B cell (primary cell): ENCODE results near the gene DPYD. TPM values are rescaled to one million over a fixed set of nuclear protein-coding genes. Genes with fewer than 3 reads are reported as not detected.

Source experiments
- ATAC-seq: fragments of 200-7000 bp; cut with Tn5 transposase; one replicate; pipeline ENCODE4 v1.10.0; 2021; ENCODE audit warnings: low read depth, mild to moderate bottlenecking, moderate number of reproducible peaks, moderate library complexity
- CTCF ChIA-PET: fragments of 350-600 bp; sonication (Branson Sonifier 250); formaldehyde crosslinking; loops from one replicate; lab custom pipeline; 2021; ENCODE audit warnings: antibody characterized with exemption, inconsistent platforms; lab: Charles Lee
- POLR2A ChIA-PET: fragments of 350-600 bp; sonication (Branson Sonifier 250); formaldehyde crosslinking; loops from one replicate; lab custom pipeline; 2021; ENCODE audit warnings: antibody characterized with exemption; lab: Charles Lee
- DNase-seq: peaks from one replicate; pipeline ENCODE4 v3.0.0; 2013
- H2AFZ ChIP-seq: 2 replicates; pipeline ENCODE4 v1.6.1; 2012; ENCODE audit warnings: mild to moderate bottlenecking, low read depth, low read length; ENCODE audit not compliant: insufficient read depth, poor library complexity, severe bottlenecking
- H3K27ac ChIP-seq, 2 donors: 1 replicate in 1 of 2; 2 replicates in 1 of 2; pipeline ENCODE4 v1.5.1; 2012 to 2013; ENCODE audit warnings: low read length in 2 of 2, mild to moderate bottlenecking in 2 of 2, moderate library complexity in 1 of 2
- H3K27me3 ChIP-seq, 4 experiments: fragments of 200-600 bp in 1 of 4; sonication (generic) in 1 of 4; replicated peaks in 1 of 4; 1 replicate in 2 of 4; 2 replicates in 2 of 4; pipeline versions ENCODE4 v1.6.1 to v1.7.0; 2013 to 2016; ENCODE audit warnings: low read length in 3 of 4, mild to moderate bottlenecking in 2 of 4, mixed read lengths in 1 of 4, moderate library complexity in 1 of 4; ENCODE audit not compliant: insufficient read depth in 4 of 4, control insufficient read depth in 3 of 4; ENCODE audit errors: control extremely low read depth in 1 of 4
- H3K36me3 ChIP-seq, 2 experiments: replicated peaks in 1 of 2; 1 replicate in 1 of 2; 2 replicates in 1 of 2; pipeline versions ENCODE4 v1.6.1 to v1.7.1; 2013; ENCODE audit warnings: low read length in 1 of 2; ENCODE audit not compliant: insufficient read depth in 2 of 2, control insufficient read depth in 1 of 2; ENCODE audit errors: control extremely low read depth in 1 of 2, extremely low read depth in 1 of 2
- H3K4me1 ChIP-seq, 2 donors: fragments of 200-600 bp in 1 of 2; sonication (generic) in 1 of 2; 1 replicate in 1 of 2; 2 replicates in 1 of 2; pipeline versions ENCODE4 v1.5.1 to v1.6.1; 2013 to 2017; ENCODE audit warnings: low read length in 2 of 2; ENCODE audit not compliant: control insufficient read depth in 2 of 2, insufficient read depth in 2 of 2
- H3K4me2 ChIP-seq: replicated peaks from 2 replicates; pipeline ENCODE3; 2012; ENCODE audit warnings: mild to moderate bottlenecking, low read depth, low read length; ENCODE audit not compliant: poor library complexity, severe bottlenecking
- H3K4me3 ChIP-seq, 5 experiments: fragments of 200-600 bp in 1 of 5; sonication (generic) in 1 of 5; 1 replicate in 3 of 5; 2 replicates in 2 of 5; pipeline versions ENCODE4 v1.5.1 to v1.7.0; 2011 to 2016; ENCODE audit warnings: low read length in 4 of 5, mild to moderate bottlenecking in 4 of 5, low read depth in 2 of 5, control low read depth in 1 of 5, moderate library complexity in 1 of 5; ENCODE audit not compliant: insufficient read depth in 1 of 5; ENCODE audit errors: control extremely low read depth in 1 of 5, extremely low read depth in 1 of 5
- H3K79me2 ChIP-seq: fragments of 200-600 bp; sonication (generic); one replicate; pipeline ENCODE4 v1.6.0; 2016; ENCODE audit warnings: low read length; ENCODE audit not compliant: control insufficient read depth, insufficient read depth
- H3K9ac ChIP-seq: fragments of 200-600 bp; sonication (generic); 2 replicates; pipeline ENCODE4 v1.6.1; 2017; ENCODE audit warnings: mild to moderate bottlenecking, low read length, moderate library complexity
- H3K9me3 ChIP-seq, 3 donors: one replicate each; pipeline versions ENCODE4 v1.6.1 to v1.7.1; 2013; ENCODE audit warnings: low read length in 2 of 3; ENCODE audit not compliant: control insufficient read depth in 2 of 3, insufficient read depth in 1 of 3; ENCODE audit errors: control extremely low read depth in 1 of 3
- H4K20me1 ChIP-seq: 2 replicates; pipeline ENCODE4 v1.6.0; 2012; ENCODE audit warnings: mild to moderate bottlenecking, low read length; ENCODE audit not compliant: insufficient read depth, control insufficient read depth, poor library complexity, severe bottlenecking
- H3K27ac Mint-ChIP-seq: one replicate; pipeline ENCODE4 v1.8.0; 2021; ENCODE audit warnings: mixed read lengths
- H3K27me3 Mint-ChIP-seq: one replicate; pipeline ENCODE4 v1.8.0; 2021; ENCODE audit warnings: mixed read lengths
- H3K4me1 Mint-ChIP-seq: one replicate; pipeline ENCODE4 v1.8.0; 2021; ENCODE audit warnings: mixed read lengths
- H3K4me3 Mint-ChIP-seq: one replicate; pipeline ENCODE4 v1.8.0; 2021; ENCODE audit warnings: mixed read lengths
- H3K9me3 Mint-ChIP-seq: one replicate; pipeline ENCODE4 v1.8.0; 2022; ENCODE audit warnings: mixed read lengths; ENCODE audit not compliant: insufficient read depth
- EZH2 ChIP-seq: IDR thresholded peaks from 2 replicates; pipeline ENCODE4 v1.6.1; 2012; ENCODE audit warnings: borderline replicate concordance, low read depth, mild to moderate bottlenecking, moderate library complexity, low read length; ENCODE audit not compliant: insufficient read depth, poor library complexity, severe bottlenecking
- WGBS: methylation state at CpG from one replicate; pipeline ENCODE4 v1.1.5; 2013; ENCODE audit warnings: missing lambda C conversion rate; ENCODE audit not compliant: insufficient coverage; 5-methylcytosine and 5-hydroxymethylcytosine counted together
- intact Hi-C: fragments of 100-400 bp; cut with micrococcal nuclease; formaldehyde crosslinking; loops from one replicate; pipeline ENCODE4 v1.10.0; 2022
- polyA plus RNA-seq: library from polyadenylated mRNA; depleted of rRNA; stranded (reverse); fragments of >200 nt; gene quantifications from 2 replicates; pipeline ENCODE4 v1.2.3, GENCODE V29; 2012
- total RNA-seq, 2 donors: library from RNA; stranded (reverse); fragments of 120-200 nt in 1 of 2; gene quantifications; 1 replicate in 1 of 2; 2 replicates in 1 of 2; pipeline versions ENCODE4 v1.2.3 to v1.2.4, GENCODE V29; 2013 to 2022
- TF ChIP-seq, protein P1 (sequence below): fragments of 200-600 bp; IDR thresholded peaks from one replicate; pipeline ENCODE4 v1.8.0; 2022; ENCODE audit warnings: antibody characterized with exemption, mild to moderate bottlenecking

Gene DPYD
- total and polyA plus RNA-seq, 2 donors (not counting 1 experiment from before 2014, with no cell fraction given), result 4.2 to 19.0 TPM

DNA sequence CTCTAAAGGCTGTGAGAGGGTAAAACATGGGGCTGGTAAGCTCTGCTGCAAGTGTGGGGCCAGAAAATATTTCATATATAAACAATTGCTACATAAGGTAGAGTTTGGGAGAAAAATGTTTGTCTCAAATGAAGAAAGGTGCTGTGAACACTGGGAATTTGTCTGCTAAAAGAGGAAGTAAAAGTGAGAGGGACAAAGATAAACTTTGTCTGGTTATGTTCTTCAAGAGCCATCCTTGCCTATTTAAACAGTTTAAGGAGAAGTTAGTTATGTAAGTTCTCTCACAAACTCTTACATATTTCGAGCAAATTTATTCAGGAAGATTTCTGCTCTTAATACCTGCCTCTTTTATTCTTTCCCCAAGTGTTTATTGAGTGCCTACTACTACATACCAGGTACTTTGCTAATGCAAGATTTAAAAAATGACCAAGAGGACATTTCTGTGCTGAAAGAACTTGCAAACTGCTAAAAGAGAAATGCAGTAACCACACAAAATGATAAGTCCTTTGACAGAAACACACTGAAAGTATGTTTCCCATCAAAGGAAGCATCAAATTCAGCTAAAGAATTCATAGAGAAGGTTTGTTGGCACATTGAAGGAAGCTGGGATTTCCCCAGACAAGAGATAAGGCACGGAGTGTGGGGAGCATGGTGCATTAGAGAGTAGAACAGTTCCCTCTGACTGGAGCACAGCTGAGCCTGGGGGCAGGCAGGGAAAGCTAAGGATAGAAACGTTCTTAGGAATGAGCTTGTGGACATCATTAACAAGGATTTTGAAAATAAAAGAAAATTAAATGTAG lies 650.1 kb downstream of the DPYD start:
- DNase-seq (no peak), ATAC-seq (no peak)
- Histone ChIP-seq H3K79me2 (no peaks in the 10 kb centered on the region), H3K4me1 (no peaks in the 10 kb centered on the region), H3K27me3 (no peaks in the 10 kb centered on the region), H3K9ac (no peak overlapping the region), H2AFZ (no peak overlapping the region), H3K9me3 (peaks cover 0 to 3% (median 0%) of the 10 kb centered on the region in 3 donors), H4K20me1 (no peaks in the 10 kb centered on the region), H3K4me3 (no peak overlapping the region), H3K36me3 (no peaks in the 10 kb centered on the region), H3K4me2 (no peak overlapping the region), H3K27ac (no peak overlapping the region)
- TF ChIP-seq, protein P1, sequence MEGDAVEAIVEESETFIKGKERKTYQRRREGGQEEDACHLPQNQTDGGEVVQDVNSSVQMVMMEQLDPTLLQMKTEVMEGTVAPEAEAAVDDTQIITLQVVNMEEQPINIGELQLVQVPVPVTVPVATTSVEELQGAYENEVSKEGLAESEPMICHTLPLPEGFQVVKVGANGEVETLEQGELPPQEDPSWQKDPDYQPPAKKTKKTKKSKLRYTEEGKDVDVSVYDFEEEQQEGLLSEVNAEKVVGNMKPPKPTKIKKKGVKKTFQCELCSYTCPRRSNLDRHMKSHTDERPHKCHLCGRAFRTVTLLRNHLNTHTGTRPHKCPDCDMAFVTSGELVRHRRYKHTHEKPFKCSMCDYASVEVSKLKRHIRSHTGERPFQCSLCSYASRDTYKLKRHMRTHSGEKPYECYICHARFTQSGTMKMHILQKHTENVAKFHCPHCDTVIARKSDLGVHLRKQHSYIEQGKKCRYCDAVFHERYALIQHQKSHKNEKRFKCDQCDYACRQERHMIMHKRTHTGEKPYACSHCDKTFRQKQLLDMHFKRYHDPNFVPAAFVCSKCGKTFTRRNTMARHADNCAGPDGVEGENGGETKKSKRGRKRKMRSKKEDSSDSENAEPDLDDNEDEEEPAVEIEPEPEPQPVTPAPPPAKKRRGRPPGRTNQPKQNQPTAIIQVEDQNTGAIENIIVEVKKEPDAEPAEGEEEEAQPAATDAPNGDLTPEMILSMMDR, result no peak
- no peak for TF ChIP-seq EZH2
- no peak overlapping the region for H3K4me3 Mint-ChIP-seq
- H3K4me1 Mint-ChIP-seq, result peaks cover 4% of the 10 kb centered on the region
- 70% methylated on average over 3 of the region's 3 CpGs for WGBS
- no peaks in the 10 kb centered on the region for H3K9me3 Mint-ChIP-seq
- ChIA-PET CTCF (no interaction called here), POLR2A (no interaction called here)
- H3K27ac Mint-ChIP-seq, result no peak overlapping the region
- intact Hi-C loops, result no loop called here
- no peaks in the 10 kb centered on the region for H3K27me3 Mint-ChIP-seq

- Histone ChIP-seq H2AFZ (no peak overlapping the region), H3K9ac (no peak overlapping the region), H3K4me3 (no peak overlapping the region), H3K27ac (no peak overlapping the region), H3K27me3 (no peaks in the 10 kb centered on the region), H3K4me2 (no peak overlapping the region), H3K4me1 (no peaks in the 10 kb centered on the region), H4K20me1 (no peaks in the 10 kb centered on the region), H3K36me3 (no peaks in the 10 kb centered on the region), H3K79me2 (no peaks in the 10 kb centered on the region), H3K9me3 (peaks cover 0 to 3% (median 0%) of the 10 kb centered on the region in 3 donors)
- Mint-ChIP-seq H3K4me3 (no peak overlapping the region), H3K27me3 (no peaks in the 10 kb centered on the region), H3K4me1 (peaks cover under 1% of the 10 kb centered on the region), H3K9me3 (no peaks in the 10 kb centered on the region), H3K27ac (no peak overlapping the region)
- ChIA-PET POLR2A (no interaction called here), CTCF (no interaction called here)
- DNase-seq (no peak), ATAC-seq (no peak)
- TF ChIP-seq, protein P1, result no peak
- TF ChIP-seq EZH2, result no peak
- intact Hi-C loops, result no loop called here
Measured at GRCh38 chr1:97265630-97266029, 655.2 kb downstream of the DPYD start.
